GM12874 (cell line): ENCODE results near the gene IL12RB2.

Experiments used
- TF ChIP-seq, protein P1 (sequence below): IDR thresholded peaks from 2 replicates; pipeline ENCODE4 v1.5.1; 2011; ENCODE audit warnings: low read depth, mild to moderate bottlenecking, control low read depth, low read length, moderate library complexity; ENCODE audit not compliant: insufficient read depth

The IL12RB2 gene

DNA sequence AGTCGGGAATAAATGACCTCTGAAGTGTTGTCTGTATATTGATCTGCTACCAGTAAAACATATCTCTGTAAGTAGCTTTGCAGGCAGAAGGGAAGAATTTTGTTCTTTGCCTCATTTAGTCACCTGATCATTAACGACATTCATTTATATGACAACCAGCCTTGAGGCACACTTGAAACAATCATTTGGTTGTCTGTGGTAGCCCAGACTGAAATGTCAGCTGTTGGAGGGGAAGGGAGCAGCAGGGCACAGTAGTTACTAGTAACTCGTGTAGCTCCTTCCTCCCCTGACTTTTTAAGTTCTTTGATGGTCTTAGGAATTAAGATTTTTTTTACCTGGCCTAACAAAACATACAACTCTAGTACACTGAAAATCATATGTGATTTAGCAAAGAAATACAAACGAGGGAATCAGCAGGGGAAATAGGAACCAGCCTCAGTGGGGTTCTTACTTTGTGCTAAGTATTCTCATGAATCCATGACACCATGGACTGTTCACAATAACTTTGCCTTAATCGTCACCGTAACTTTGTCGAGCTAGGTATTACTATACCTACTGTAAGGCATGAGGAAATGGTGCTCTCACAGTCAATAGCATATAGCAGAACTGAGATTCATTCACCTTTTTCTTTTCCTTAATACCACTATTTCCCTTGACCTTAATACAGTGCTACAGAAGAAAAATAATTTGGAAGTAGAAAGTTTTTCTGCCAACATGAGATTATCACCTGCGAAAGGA, 6.4 kb downstream of the IL12RB2 start:
- TF ChIP-seq, protein P1, sequence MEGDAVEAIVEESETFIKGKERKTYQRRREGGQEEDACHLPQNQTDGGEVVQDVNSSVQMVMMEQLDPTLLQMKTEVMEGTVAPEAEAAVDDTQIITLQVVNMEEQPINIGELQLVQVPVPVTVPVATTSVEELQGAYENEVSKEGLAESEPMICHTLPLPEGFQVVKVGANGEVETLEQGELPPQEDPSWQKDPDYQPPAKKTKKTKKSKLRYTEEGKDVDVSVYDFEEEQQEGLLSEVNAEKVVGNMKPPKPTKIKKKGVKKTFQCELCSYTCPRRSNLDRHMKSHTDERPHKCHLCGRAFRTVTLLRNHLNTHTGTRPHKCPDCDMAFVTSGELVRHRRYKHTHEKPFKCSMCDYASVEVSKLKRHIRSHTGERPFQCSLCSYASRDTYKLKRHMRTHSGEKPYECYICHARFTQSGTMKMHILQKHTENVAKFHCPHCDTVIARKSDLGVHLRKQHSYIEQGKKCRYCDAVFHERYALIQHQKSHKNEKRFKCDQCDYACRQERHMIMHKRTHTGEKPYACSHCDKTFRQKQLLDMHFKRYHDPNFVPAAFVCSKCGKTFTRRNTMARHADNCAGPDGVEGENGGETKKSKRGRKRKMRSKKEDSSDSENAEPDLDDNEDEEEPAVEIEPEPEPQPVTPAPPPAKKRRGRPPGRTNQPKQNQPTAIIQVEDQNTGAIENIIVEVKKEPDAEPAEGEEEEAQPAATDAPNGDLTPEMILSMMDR: no peak

DNA sequence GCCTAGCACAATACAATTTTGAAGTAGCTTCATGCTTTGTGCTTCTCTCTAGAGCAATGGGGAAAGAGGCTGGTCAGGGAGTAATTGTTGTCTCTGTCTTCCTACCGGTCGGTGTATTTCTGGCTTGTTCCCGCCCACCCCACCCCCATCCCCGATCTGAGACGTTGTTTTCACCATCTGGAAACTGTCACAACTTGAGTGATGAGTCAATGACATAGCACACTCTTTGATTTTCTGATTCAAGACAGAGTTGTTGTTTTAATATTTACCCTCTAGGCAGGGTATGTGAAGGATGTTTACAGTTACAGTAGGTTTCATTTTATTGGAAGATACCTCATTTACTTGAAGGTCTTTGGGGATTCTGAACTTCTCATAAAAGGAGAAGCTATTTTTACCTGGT, 7.0 kb downstream of the IL12RB2 start:
- TF ChIP-seq, protein P1: no peak

DNA sequence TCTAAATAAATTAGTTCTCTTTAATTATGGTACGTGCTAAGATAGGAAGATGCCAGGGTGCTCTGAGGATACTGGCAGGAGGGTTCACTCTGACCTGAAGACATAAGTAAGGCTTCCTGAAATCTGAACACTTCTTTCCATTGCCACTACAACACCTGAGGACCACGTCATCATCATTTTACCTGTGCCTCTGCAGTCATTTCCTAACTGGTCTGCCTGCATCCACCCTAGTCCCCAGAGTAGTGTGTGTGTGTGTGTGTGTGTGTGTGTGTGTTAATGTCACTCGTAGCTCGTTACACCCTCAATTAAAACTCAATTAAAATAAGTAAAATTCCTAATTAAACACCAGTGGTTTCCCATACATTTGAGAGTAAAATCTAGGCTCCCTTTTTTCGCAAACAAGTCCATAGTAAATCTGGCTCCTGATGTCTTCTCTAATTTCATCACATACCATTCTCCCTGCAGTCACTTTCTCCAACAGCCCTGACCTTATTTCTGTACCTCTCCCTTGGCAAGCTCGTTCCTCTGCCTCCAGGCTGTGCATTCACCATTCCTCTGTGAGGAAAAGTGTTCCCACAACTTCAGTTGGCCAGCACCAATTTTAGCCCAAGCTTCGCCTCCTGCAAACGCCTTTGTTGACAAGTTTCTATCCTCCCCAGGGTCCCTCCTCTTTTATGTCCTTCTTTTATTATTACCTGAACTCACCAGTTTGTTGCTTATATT, 8.7 kb downstream of the IL12RB2 start:
- TF ChIP-seq, protein P1: no peak

DNA sequence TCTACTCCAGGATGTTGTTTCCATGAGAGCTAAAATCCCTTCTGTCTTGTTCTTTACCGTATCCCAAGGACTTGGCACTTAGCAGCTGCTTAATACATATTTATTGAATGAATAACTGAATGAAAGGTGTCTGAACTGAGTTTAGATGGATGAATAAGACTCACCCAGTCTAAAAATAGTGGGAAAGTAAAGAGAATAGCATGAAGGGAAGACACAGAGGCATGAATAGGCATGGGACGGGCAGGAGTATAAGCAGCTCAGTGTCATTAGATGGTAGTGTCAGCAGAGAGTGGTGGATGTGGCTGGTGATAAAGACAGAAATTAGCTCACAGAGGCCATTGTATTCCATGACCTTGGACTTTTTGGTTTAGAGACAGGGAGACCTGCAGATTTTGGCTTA, 9.2 kb downstream of the IL12RB2 start:
- TF ChIP-seq, protein P1: no peak

DNA sequence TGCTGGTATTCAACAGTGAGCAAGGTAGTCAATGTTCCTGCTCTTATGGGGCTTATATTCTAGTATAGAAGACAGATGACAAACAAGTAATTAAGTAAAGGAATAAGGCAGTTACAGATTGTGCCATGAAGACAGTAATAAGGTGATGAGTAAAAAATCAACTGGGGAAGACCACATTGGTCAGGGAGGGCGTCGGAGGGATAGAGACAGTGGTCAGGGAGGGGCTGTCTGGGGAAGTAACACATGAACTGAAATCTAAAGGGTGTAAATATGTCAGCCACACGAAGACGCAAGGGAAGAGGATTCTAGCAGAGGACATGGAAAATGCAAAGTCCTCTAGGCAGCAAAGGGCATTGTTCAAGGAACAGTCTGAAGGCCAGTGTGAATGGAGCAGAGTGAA, 10.1 kb downstream of the IL12RB2 start:
- TF ChIP-seq, protein P1: no peak

DNA sequence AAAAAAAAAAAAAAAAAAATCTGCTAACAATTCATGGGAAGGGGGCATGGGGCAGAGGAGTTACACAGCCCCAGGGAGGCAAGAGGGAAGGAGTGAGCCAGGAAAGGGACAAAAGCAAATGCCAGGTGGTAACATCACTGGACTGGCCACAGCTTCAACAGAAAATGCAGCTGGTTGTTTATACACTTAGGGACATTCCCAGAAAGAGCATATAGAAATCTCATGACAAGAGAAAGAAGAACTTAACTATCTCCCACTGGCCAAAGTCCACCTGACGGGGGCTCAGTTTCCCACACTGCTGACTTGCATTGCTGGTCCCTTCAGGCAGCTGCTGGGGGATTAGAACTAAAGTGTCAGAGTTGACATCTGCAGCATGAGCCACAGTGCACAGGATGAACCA, 14.8 kb downstream of the IL12RB2 start:
- TF ChIP-seq, protein P1: no peak

DNA sequence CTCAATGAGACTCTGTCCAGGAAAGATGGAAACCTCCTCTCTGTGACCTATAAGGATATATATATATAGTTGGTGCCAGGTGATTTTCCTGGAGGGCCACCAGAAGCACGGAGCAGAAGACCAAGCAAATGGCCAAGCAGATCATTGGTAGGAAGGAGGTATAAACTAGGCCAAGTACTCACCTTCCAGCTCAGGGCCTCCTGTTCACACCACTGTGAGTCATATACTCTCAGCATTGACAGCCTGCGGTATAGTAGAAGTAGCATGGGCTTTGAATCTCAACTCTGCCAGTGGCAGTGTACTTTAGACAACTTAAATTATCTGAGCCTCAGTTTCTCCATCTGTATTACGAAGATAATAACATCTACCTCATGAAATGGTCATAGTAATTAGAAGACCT, 15.4 kb downstream of the IL12RB2 start:
- TF ChIP-seq, protein P1: no peak
